Measurements from ENCODE around the gene COL20A1. TPM values are rescaled to one million over a fixed set of nuclear protein-coding genes. Genes with fewer than 3 reads are reported as not detected.
"Not testable (repeated sequence)": the region's sequence is repeated elsewhere in the genome, so short reads cannot be mapped to it uniquely, and the experiment has no call there.

COL20A1 gene
- total RNA-seq, 1 donor from 2014 or later: not detected

- Histone ChIP-seq H3K36me3 (no peaks in the 10 kb centered on the region), H3K4me1 (no peaks in the 10 kb centered on the region), H3K4me3 (no peak overlapping the region), H3K9me3 (replicated peaks) (peaks cover 29% of the 10 kb centered on the region), H3K27me3 (ENCODE audit: low read depth) (peaks cover 73% of the 10 kb centered on the region), H3K27ac (replicated peaks) (no peak overlapping the region)
- DNase-seq: no peak
- intact Hi-C loops (cut with micrococcal nuclease): no loop called here
- no peak for TF ChIP-seq CTCF (IDR thresholded peaks at IDR 0.05; ENCODE audit: borderline replicate concordance)
These were observed 5.8 kb downstream of the COL20A1 start for GRCh38 chr20:63298731-63299312.

DNA sequence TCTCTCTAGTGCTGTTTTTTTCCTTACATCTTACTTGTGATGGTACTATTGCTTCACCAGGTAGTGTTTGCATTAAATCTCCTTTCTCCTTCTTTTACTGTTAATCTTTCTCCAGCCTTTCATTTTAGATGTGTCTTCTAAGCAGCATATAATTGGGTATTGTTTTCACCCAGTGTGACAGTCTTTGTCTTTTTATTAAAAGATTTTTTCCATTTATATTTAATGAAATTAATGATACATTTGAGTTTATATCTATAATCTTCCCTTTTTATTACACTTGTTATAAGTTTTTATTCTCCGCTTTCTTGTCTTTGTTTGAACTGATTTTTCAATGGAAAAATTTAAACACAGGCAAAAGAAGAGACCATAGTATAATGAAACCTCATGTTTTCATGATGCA is 8.7 kb downstream of the COL20A1 start:
- H3K4me3 ChIP-seq: no peak overlapping the region
- peaks cover 68% of the 10 kb centered on the region for H3K27me3 ChIP-seq (ENCODE audit: low read depth)
- H3K36me3 ChIP-seq: no peaks in the 10 kb centered on the region
- DNase-seq: no peak
- no peaks in the 10 kb centered on the region for H3K4me1 ChIP-seq
- H3K27ac ChIP-seq (replicated peaks): no peak overlapping the region
- no peak for TF ChIP-seq CTCF (IDR thresholded peaks at IDR 0.05; ENCODE audit: borderline replicate concordance)
- intact Hi-C loops (cut with micrococcal nuclease): no loop called here
- peaks cover 29% of the 10 kb centered on the region for H3K9me3 ChIP-seq (replicated peaks)

DNA sequence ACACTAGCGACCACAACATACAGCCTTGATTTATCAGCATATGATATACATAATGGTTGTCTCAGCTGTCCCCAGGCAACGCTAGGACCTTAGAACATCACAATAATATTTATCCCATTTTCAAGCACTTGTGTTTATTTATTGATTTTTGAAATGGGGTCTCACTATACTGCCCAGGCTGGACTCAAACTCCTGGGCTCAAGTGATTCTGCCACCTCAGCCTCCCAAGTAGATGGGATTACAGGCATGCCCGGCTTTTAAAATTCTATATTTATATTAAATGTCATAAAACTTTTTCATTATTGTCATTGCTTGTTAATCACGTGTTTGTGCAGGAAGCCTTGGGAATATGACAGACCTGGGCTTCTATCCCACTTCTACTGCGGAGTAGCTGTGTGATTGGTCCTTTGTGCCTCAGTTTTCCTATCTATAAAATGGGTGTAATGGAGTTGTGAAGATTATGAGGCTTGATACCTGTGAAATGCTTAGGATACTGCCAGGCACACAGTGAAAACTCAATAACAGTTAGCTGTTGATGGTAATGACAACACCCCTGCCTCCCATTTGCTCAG is 10.2 kb downstream of the COL20A1 start:
- no peak for TF ChIP-seq CTCF (IDR thresholded peaks at IDR 0.05; ENCODE audit: borderline replicate concordance)
- no peak overlapping the region for H3K27ac ChIP-seq (replicated peaks)
- H3K4me1 ChIP-seq: no peaks in the 10 kb centered on the region
- no peak for DNase-seq
- intact Hi-C loops (cut with micrococcal nuclease): no loop called here
- H3K36me3 ChIP-seq: no peaks in the 10 kb centered on the region
- peaks cover 29% of the 10 kb centered on the region for H3K9me3 ChIP-seq (replicated peaks)
- H3K4me3 ChIP-seq: no peak overlapping the region
- H3K27me3 ChIP-seq (ENCODE audit: low read depth): peaks cover 68% of the 10 kb centered on the region

GRCh38 chr20:63305393-63305792 is 12.4 kb downstream of the COL20A1 start:
- Histone ChIP-seq H3K36me3 (no peaks in the 10 kb centered on the region), H3K9me3 (replicated peaks) (peaks cover 27% of the 10 kb centered on the region), H3K4me1 (peaks cover 7% of the 10 kb centered on the region), H3K27ac (replicated peaks) (no peak overlapping the region), H3K27me3 (ENCODE audit: low read depth) (peaks cover 68% of the 10 kb centered on the region), H3K4me3 (no peak overlapping the region)
- TF ChIP-seq CTCF (IDR thresholded peaks at IDR 0.05; ENCODE audit: borderline replicate concordance): no peak
- DNase-seq: no peak
- intact Hi-C loops (cut with micrococcal nuclease): loop anchor here (5.0 kb wide), 1 partner anchor 77 kb away; no protein-coding TSS in a partner anchor

GRCh38 chr20:63305933-63306672 is 13.1 kb downstream of the COL20A1 start:
- not testable (repeated sequence) for H3K4me3 ChIP-seq; H3K36me3 ChIP-seq; DNase-seq; H3K27ac ChIP-seq (replicated peaks); H3K4me1 ChIP-seq
- H3K9me3 ChIP-seq (replicated peaks): peaks cover 20% of the 10 kb centered on the region
- intact Hi-C loops (cut with micrococcal nuclease): loop anchor here (5.0 kb wide), 1 partner anchor 76 kb away; no protein-coding TSS in a partner anchor
- peaks cover 65% of the 10 kb centered on the region for H3K27me3 ChIP-seq (ENCODE audit: low read depth)
